BLaER1 (cell line): Measurements from ENCODE around the gene OLFML2B.

ENCODE experiments used
- H3K27ac ChIP-seq: shearing (Covaris generic); formaldehyde crosslinking; 2 replicates; pipeline ENCODE4 v1.8.1; 2022
- H3K27me3 ChIP-seq: shearing (Covaris generic); formaldehyde crosslinking; 2 replicates; pipeline ENCODE4 v1.8.1; 2022
- H3K36me3 ChIP-seq: shearing (Covaris generic); formaldehyde crosslinking; 2 replicates; pipeline ENCODE4 v1.8.1; 2022
- H3K4me1 ChIP-seq: shearing (Covaris generic); formaldehyde crosslinking; 2 replicates; pipeline ENCODE4 v1.8.1; 2022
- H3K4me2 ChIP-seq: shearing (Covaris generic); formaldehyde crosslinking; 2 replicates; pipeline ENCODE4 v1.8.1; 2022
- H3K4me3 ChIP-seq: shearing (Covaris generic); formaldehyde crosslinking; 2 replicates; pipeline ENCODE4 v1.8.1; 2022
- H3K9ac ChIP-seq: shearing (Covaris generic); formaldehyde crosslinking; 2 replicates; pipeline ENCODE4 v1.8.1; 2022
- H3K9me3 ChIP-seq: shearing (Covaris generic); formaldehyde crosslinking; 2 replicates; pipeline ENCODE4 v1.8.1; 2022
- H4K20me1 ChIP-seq: shearing (Covaris generic); formaldehyde crosslinking; 2 replicates; pipeline ENCODE4 v1.8.1; 2022
- Cebpa-rat ChIP-seq: shearing (Covaris generic); IDR thresholded peaks from 2 replicates; pipeline ENCODE4 v1.8.1; 2022

The OLFML2B gene

DNA sequence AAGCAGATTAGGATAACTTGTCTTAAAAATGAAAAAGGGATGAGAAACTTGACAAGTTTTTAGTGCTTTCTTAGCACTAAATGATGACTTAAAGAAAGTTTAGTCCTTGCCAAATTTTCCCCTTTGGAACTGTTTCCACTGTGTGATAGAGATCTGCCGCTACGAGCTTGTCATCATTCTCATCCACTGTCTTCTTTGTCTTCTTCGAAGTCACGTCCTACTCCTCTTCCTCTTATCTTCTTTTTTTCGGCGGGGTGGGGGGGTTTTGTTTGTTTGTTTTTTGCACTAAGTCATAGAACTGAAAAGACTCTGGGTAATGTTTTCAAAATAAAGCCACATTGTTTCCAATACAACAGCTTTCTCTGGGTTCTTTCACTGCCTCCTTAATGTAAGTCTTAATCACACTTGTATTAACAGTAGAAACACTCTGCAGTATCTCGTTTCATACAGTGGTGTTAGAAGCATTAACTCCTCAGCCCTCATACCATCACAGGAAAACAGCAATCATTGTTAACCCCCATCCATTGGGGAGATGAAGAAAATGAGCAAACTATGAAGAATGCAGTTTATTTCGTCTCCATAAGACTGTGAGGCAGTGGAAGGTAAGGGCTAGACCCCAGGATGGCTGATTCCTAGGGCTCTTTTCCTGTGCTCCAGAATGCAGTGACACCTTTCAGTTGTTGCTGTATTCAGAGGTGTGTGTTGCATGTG is 81.8 kb downstream of the OLFML2B start:
- H3K9ac ChIP-seq, result no peak overlapping the region
- H3K4me2 ChIP-seq, result no peak overlapping the region
- no peak overlapping the region for H3K4me3 ChIP-seq
- H3K27ac ChIP-seq, result no peak overlapping the region
- peaks cover 45% of the 10 kb centered on the region for H3K36me3 ChIP-seq
- no peaks in the 10 kb centered on the region for H3K9me3 ChIP-seq
- H3K4me1 ChIP-seq, result peaks cover 6% of the 10 kb centered on the region; the same call in 1 of the 2 replicates
- H3K27me3 ChIP-seq, result no peaks in the 10 kb centered on the region
- TF ChIP-seq Cebpa-rat, result no peak
- no peaks in the 10 kb centered on the region for H4K20me1 ChIP-seq

DNA sequence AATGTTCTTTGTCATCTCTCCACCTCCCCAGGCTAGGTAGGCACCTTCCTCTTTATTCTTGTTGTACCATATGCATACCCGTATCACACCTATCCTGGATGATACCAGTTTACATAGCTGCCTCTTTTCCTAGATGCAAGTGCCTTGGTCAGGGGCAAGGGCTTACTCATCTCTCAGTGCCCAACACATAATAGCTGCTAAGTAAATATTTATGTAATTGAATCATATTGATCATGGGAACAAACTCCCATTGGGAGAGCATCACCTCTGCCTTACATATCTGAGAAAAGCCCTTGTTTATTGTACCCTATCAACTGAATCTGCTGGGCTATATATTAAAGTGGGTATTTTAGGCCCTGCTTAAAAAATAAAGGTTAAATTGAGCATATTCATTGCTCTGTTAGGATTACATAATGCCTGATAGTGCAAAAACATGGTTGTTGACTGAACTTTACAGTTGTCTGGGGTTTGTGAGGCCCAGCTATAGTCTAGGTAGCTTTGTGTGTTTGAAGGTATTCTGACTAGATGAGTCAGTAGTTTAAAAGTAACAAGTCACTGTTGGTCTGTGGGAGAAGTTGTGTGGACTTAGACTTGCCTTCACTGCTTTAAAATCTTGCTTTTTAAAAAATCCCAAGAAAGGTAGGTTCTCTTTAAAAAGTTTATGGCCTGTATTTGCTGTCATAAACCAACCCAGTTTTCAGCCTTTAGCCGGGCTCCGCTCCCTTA is 82.6 kb downstream of the OLFML2B start:
- no peaks in the 10 kb centered on the region for H3K27me3 ChIP-seq
- no peaks in the 10 kb centered on the region for H4K20me1 ChIP-seq
- no peak overlapping the region for H3K4me3 ChIP-seq
- no peaks in the 10 kb centered on the region for H3K9me3 ChIP-seq
- H3K9ac ChIP-seq, result no peak overlapping the region
- H3K36me3 ChIP-seq, result peaks cover 49% of the 10 kb centered on the region
- TF ChIP-seq Cebpa-rat, result no peak
- peaks cover 6% of the 10 kb centered on the region; the same call in 1 of the 2 replicates for H3K4me1 ChIP-seq
- H3K4me2 ChIP-seq, result no peak overlapping the region
- H3K27ac ChIP-seq, result no peak overlapping the region

DNA sequence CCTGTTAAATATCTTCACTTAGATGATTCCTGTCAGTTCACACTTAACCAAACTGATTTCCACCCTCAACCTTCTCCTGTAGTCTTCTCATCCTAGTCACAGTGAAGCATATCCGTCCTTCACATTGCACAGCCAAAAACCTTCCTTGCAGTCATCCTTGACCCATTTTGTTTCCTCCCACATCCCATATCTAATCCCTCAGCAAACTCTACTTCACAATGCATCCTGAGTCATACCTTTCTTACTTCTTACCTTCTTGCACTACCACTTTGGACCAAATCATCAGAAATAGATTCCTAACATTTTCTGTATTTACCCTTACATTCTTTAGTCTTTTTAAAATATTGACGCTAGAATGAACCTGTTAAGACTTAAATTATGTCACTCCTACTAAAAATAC is 86.9 kb downstream of the OLFML2B start:
- Histone ChIP-seq H3K9me3 (no peaks in the 10 kb centered on the region), H4K20me1 (no peaks in the 10 kb centered on the region), H3K9ac (no peak overlapping the region), H3K27me3 (no peaks in the 10 kb centered on the region), H3K27ac (no peak overlapping the region), H3K36me3 (peaks cover 13% of the 10 kb centered on the region), H3K4me1 (peaks cover 28% of the 10 kb centered on the region), H3K4me2 (no peak overlapping the region), H3K4me3 (no peak overlapping the region)
- no peak for TF ChIP-seq Cebpa-rat

DNA sequence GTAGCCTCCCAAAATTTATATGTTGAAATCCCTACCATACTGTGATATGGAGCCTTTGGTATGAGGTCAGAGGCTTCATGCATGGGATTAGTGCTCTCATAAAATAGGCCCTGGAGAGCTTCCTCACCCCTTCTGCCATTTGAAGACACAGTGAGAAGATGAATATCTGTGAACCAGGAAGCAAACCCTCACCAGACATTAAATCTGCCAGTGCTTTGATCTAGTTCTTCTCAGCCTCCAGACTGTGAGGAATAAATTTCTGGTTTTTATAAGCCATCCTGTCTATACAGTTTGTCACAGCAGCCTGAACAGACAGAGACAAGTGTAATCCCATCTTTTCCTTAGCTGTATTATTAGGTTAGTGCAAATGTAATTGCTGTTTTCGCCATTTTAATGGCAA is 88.4 kb downstream of the OLFML2B start:
- Histone ChIP-seq H3K9ac (no peak overlapping the region), H3K27ac (no peak overlapping the region), H3K4me3 (no peak overlapping the region), H3K4me1 (peaks cover 28% of the 10 kb centered on the region), H3K9me3 (no peaks in the 10 kb centered on the region), H4K20me1 (no peaks in the 10 kb centered on the region), H3K27me3 (no peaks in the 10 kb centered on the region), H3K36me3 (peaks cover 11% of the 10 kb centered on the region), H3K4me2 (no peak overlapping the region)
- no peak for TF ChIP-seq Cebpa-rat

DNA sequence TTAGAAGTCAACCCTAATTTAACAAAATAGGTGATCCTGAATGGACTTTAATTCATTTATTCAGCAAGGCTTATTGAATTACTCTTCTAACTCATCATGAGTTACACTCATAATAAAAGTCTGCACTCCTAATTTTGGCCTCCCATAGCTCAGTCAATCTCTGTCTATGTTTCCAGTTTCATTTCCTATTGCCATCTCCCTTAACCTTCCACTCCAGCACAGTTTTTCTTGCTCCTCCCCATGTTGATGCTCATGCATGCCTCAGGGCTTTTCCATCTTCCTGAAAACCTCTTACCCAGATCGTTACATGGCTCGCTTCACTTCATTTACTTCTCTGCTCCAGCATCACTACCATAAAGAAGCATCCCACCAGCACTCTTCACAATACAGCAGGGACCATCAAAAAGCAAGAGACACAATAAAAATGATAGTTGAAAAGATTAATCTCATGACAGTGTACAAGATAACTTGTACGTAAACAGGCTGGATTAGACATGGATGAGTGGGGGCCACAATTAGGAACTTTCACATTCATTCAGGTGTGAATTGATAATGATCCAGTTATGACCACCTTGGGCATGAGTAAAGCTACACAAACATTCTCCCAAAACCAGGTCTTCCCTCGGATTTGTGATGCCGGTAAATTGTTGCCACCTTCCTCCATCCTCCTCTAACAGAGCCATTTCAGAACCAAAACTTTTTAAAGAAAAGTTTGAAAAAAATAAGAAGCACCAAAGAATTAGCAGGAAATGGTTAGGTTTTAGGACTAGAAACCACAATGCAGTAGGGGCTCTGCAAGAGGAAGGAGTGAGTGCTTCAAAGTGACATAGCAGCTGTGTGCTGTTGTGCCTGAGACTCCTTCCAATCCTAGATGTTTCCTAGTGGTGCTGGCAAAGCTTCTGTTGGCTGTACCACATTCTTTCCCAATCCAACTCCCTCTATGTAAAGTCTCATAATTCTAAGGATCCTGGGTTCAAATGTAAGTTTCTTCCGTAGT is 89.8 kb downstream of the OLFML2B start:
- Histone ChIP-seq H3K27ac (no peak overlapping the region), H3K9ac (no peak overlapping the region), H3K4me2 (peak overlapping the region; percentile 51), H3K27me3 (no peaks in the 10 kb centered on the region), H4K20me1 (no peaks in the 10 kb centered on the region), H3K4me1 (peaks cover 22% of the 10 kb centered on the region), H3K9me3 (no peaks in the 10 kb centered on the region), H3K36me3 (peaks cover 12% of the 10 kb centered on the region), H3K4me3 (no peak overlapping the region)
- no peak for TF ChIP-seq Cebpa-rat
